Measurements from ENCODE around the gene SSC5D. TPM values are rescaled to one million over a fixed set of nuclear protein-coding genes. Genes with fewer than 3 reads are reported as not detected.

SSC5D gene
- total RNA-seq, 2 experiments from 2014 or later = 0.68 to 0.79 TPM

DNA sequence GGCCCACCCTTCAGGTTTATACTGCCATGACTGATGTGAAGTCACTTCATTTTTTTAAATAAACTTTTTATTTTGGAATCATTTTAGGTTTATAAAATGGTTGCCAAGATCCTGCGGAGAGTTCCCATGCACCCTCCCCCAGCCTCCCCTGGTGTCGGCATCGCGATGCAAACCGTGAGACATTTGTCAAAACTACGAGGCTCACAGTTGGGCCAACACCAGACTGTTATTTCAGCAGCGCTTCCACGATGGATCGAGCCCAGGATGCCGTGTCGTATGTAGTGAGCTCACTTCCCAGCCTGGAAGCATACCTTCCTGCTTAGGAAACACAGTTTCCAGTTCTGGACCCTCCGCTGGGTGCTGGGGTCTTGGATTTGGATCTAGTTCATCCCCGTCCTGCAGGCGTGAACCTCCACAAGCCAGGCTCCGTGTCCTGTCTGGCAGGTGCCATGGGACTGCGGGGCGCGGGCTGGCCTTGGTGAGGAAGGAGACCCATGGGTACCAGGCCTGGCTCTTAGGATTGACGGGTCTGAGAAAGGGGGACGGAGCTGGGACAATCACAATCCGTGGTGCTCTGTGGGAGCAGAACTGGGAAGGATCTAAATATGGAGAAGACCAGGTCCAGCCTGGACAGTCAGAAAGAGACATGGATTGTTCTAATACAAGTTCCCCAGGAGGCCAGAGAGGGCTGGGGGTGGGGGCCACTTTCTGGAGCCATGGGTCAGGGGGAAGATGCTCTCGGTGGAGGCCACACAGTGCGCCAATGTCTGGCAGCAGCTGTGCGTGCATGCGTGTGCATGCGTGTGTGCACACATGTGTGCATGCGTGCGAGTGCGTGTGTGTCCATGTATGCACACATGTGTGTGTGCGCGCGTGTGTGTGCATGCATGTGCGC is 51.1 kb downstream of the SSC5D start:
- ATAC-seq (no peak), DNase-seq (no peak)
- Mint-ChIP-seq H3K36me3 (no peaks in the 10 kb centered on the region), H3K4me1 (no peaks in the 10 kb centered on the region), H3K27me3 (no peaks in the 10 kb centered on the region), H3K4me3 (no peak overlapping the region), H3K27ac (no peak overlapping the region), H3K9me3 (ENCODE audit: low read depth) (no peaks in the 10 kb centered on the region)
- CTCF ChIA-PET = no interaction called here

- H3K27ac Mint-ChIP-seq = no peak overlapping the region
- CTCF ChIA-PET = no interaction called here
- no peaks in the 10 kb centered on the region for H3K27me3 Mint-ChIP-seq
- no peak overlapping the region for H3K4me3 Mint-ChIP-seq
- DNase-seq = no peak
- no peak for ATAC-seq
- no peaks in the 10 kb centered on the region for H3K4me1 Mint-ChIP-seq
- no peaks in the 10 kb centered on the region for H3K36me3 Mint-ChIP-seq
- H3K9me3 Mint-ChIP-seq (ENCODE audit: low read depth) = no peaks in the 10 kb centered on the region
Observed at GRCh38 chr19:55540619-55541018, 52.4 kb downstream of the SSC5D start.

DNA sequence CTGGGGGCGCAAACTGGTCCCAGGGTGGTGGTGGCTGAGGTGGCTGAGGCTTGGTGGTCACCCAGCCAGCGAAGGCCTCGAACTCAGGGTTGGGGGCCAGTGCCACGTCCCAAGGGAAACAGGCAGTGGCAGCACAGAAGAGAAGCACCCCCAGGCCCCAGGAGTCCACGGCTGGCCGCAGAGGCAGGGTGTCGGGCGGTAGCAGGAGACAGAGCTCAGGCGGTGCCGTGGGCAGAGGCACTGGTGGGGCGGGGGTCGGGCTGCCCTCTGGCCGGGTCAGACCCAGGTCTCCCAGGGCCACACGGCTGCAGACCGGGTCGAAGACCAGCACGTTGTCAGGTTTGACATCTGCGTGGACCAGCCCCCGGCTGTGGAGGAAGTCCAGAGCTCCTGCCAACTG is 52.9 kb downstream of the SSC5D start:
- CTCF ChIA-PET = no interaction called here
- Mint-ChIP-seq H3K36me3 (no peaks in the 10 kb centered on the region), H3K27ac (no peak overlapping the region), H3K4me1 (no peaks in the 10 kb centered on the region), H3K27me3 (no peaks in the 10 kb centered on the region), H3K9me3 (ENCODE audit: low read depth) (no peaks in the 10 kb centered on the region), H3K4me3 (no peak overlapping the region)
- ATAC-seq (no peak), DNase-seq (no peak)

GRCh38 chr19:55542292-55542855 is 54.1 kb downstream of the SSC5D start:
- Mint-ChIP-seq H3K9me3 (ENCODE audit: low read depth) (no peaks in the 10 kb centered on the region), H3K4me3 (no peak overlapping the region), H3K4me1 (no peaks in the 10 kb centered on the region), H3K27me3 (peaks cover 4% of the 10 kb centered on the region), H3K27ac (no peak overlapping the region), H3K36me3 (no peaks in the 10 kb centered on the region)
- CTCF ChIA-PET = no interaction called here
- no peak for DNase-seq
- ATAC-seq = no peak

GRCh38 chr19:55543567-55543966 is 55.3 kb downstream of the SSC5D start:
- H3K27ac Mint-ChIP-seq = no peak overlapping the region
- no peaks in the 10 kb centered on the region for H3K4me1 Mint-ChIP-seq
- CTCF ChIA-PET = no interaction called here
- peaks cover 12% of the 10 kb centered on the region for H3K27me3 Mint-ChIP-seq
- DNase-seq (no peak), ATAC-seq (no peak)
- H3K36me3 Mint-ChIP-seq = no peaks in the 10 kb centered on the region
- no peaks in the 10 kb centered on the region for H3K9me3 Mint-ChIP-seq (ENCODE audit: low read depth)
- no peak overlapping the region for H3K4me3 Mint-ChIP-seq

GRCh38 chr19:55544014-55544413 is 55.8 kb downstream of the SSC5D start:
- no peaks in the 10 kb centered on the region for H3K9me3 Mint-ChIP-seq (ENCODE audit: low read depth)
- DNase-seq (no peak), ATAC-seq (no peak)
- CTCF ChIA-PET = interaction anchor here (0.8 kb wide), 1 partner anchor 89 kb away, joined by 3 read pairs; no protein-coding TSS in a partner anchor
- H3K27ac Mint-ChIP-seq = no peak overlapping the region
- H3K27me3 Mint-ChIP-seq = peaks cover 12% of the 10 kb centered on the region
- no peaks in the 10 kb centered on the region for H3K4me1 Mint-ChIP-seq
- H3K36me3 Mint-ChIP-seq = no peaks in the 10 kb centered on the region
- no peak overlapping the region for H3K4me3 Mint-ChIP-seq

GRCh38 chr19:55544776-55545439 is 56.7 kb downstream of the SSC5D start:
- CTCF ChIA-PET = interaction anchor here (0.8 kb wide), 1 partner anchor 88 kb away, joined by 3 read pairs; no protein-coding TSS in a partner anchor
- peaks cover 12% of the 10 kb centered on the region for H3K27me3 Mint-ChIP-seq
- H3K4me3 Mint-ChIP-seq = no peak overlapping the region

DNA sequence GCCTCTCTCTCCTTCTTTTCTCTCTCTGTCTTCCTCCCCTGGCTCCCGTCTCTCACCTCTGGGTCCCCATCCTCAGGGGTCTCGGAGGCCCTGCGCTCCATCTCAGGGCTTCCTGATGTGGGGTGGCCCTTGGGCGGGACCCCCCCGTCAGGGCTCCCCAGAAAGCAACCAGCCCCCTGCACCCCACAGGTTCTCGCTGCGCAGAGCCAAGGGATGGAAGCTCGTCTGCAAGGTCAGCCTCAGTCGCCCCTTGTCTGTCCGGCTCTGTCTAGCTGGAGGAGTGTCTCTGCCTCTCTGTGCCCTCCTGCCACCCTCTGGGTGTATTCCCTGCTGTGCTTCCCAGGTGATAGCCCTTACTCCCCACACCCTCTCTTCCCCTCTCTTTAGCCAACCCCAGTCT is 57.2 kb downstream of the SSC5D start, which contains the start of gene SBK3:
SBK3 (minus strand) TSS at position 101 of the 400 bp plus-strand sequence; CDS start at position 101, 0 bp downstream.
- Mint-ChIP-seq H3K27me3 (peaks cover 12% of the 10 kb centered on the region), H3K4me3 (no peak within 1 kb of the TSS), H3K9me3 (ENCODE audit: low read depth) (no peaks in the 10 kb centered on the region), H3K27ac (no peak within 1 kb of the TSS), H3K4me1 (no peaks in the 10 kb centered on the region), H3K36me3 (no peaks in the 10 kb centered on the region)
- no peak for ATAC-seq
- DNase-seq = no peak
- CTCF ChIA-PET = no interaction called here

More at GRCh38 chr19:55544776-55545439, 56.7 kb downstream of the SSC5D start:
- ATAC-seq (no peak), DNase-seq (no peak)
- Mint-ChIP-seq H3K36me3 (no peaks in the 10 kb centered on the region), H3K4me1 (no peaks in the 10 kb centered on the region), H3K9me3 (ENCODE audit: low read depth) (no peaks in the 10 kb centered on the region), H3K27ac (no peak overlapping the region)

- Mint-ChIP-seq H3K27me3 (peaks cover 12% of the 10 kb centered on the region), H3K9me3 (ENCODE audit: low read depth) (no peaks in the 10 kb centered on the region), H3K27ac (no peak overlapping the region), H3K4me1 (no peaks in the 10 kb centered on the region), H3K36me3 (no peaks in the 10 kb centered on the region), H3K4me3 (no peak overlapping the region)
- no peak for DNase-seq
- CTCF ChIA-PET = no interaction called here
- ATAC-seq = no peak
Observed at GRCh38 chr19:55546011-55546410, 57.8 kb downstream of the SSC5D start.

DNA sequence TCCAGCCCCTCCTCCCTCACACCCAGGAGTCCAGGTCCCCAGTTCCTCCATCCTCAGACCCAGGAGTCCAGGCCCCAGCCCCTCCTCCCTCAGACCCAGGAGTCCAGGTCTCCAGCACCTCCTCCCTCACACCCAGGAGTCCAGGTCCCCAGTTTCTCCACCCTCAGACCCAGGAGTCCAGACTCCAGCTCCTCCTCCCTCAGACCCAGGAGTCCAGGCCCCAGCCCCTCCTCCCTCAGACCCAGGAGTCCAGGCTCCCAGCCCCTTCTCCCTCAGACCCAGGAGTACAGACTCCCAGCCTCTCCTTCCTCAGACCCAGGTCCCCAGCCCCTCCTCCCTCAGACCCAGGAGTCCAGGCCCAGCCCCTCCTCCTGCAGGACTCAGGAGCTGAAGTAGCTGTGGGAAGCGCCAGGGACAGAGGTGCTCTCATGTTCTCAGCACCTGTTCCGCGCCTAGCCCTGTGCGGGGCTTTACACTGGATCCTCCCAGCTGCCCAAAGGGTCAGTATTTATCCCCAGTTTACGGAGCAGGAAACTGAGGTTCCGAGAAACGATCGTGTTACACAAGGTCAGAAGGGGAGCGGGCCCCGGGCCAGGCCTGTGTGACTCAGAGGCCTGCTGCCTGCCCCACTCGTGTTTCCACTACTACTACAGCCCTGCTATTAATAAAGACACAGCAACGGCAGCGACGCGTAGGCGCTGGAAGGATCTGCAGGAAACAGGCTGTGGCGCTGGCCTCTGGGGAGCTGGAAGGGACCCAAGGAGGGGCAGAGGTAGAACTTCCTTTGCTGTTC is 58.8 kb downstream of the SSC5D start:
- Mint-ChIP-seq H3K4me1 (no peaks in the 10 kb centered on the region), H3K27me3 (peaks cover 12% of the 10 kb centered on the region), H3K4me3 (no peak overlapping the region), H3K36me3 (no peaks in the 10 kb centered on the region), H3K9me3 (ENCODE audit: low read depth) (no peaks in the 10 kb centered on the region), H3K27ac (no peak overlapping the region)
- ATAC-seq (no peak), DNase-seq (no peak)
- CTCF ChIA-PET = interaction anchor here (1.7 kb wide), 1 partner anchor 84 kb away, joined by 4 read pairs; no protein-coding TSS in a partner anchor

DNA sequence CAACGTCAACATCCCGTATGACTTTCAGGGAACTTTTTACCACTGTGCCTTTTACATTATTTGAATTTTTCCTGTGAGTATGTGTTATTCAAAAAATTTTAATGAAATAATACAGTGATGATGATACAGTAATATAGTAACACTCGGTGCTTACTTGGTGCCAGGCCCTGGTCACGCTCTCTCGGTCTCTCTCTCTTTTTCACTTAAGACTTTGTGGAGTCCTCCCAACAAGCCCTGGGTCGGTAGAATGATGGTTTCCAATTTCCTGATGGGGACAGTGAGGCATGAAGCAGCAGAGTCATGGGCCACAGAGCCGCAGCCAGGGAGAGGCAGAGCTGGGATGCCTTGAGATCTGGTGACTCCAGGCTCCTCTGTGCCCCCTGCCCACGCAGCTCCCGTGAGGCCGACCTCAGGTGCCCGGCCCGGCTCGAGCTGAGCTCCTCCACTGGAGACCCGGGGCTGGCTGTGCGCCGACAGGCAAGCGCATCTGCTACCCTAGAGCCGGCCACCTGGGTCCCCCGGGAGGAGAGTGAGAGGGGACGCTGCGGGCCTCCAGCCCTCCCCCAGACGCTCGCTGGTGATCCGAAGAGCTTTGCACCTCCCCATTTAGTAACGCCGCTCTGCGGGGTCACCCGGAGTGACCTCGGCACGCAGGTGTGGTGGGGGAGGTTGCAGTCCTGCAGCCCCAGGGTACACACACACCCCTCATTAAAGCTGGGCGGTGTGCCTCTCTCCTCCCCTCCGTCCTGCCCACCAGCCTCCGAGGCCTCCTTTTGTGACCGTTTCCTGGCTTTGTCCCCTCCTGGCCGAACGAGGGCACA is 61.5 kb downstream of the SSC5D start:
- no peaks in the 10 kb centered on the region for H3K36me3 Mint-ChIP-seq
- H3K4me3 Mint-ChIP-seq = no peak overlapping the region
- CTCF ChIA-PET = no interaction called here
- H3K27me3 Mint-ChIP-seq = peaks cover 18% of the 10 kb centered on the region
- no peaks in the 10 kb centered on the region for H3K9me3 Mint-ChIP-seq (ENCODE audit: low read depth)
- peaks cover 2% of the 10 kb centered on the region for H3K4me1 Mint-ChIP-seq
- ATAC-seq (no peak), DNase-seq (no peak)
- no peak overlapping the region for H3K27ac Mint-ChIP-seq

DNA sequence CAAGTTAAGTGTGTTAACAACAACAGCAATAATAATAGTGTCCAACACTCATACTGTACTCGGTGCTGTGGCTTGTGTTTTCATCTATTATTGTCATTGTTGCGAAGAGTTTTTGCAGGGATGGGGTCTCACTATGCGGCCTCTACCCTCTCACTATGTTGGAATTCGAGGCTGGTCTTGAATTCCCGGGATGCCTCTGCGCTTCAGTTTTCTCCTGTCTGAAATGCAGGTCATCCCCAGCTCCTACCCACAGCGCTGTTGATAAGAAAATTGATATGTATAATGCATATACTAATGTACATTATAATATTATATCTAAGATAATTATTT is 62.0 kb downstream of the SSC5D start:
- DNase-seq (no peak), ATAC-seq (no peak)
- no peak overlapping the region for H3K27ac Mint-ChIP-seq
- no peak overlapping the region for H3K4me3 Mint-ChIP-seq
- peaks cover 18% of the 10 kb centered on the region for H3K27me3 Mint-ChIP-seq
- no peaks in the 10 kb centered on the region for H3K9me3 Mint-ChIP-seq (ENCODE audit: low read depth)
- no peaks in the 10 kb centered on the region for H3K36me3 Mint-ChIP-seq
- CTCF ChIA-PET = no interaction called here
- H3K4me1 Mint-ChIP-seq = peaks cover 2% of the 10 kb centered on the region
